Inflammatory macrophage treated with lipopolysaccharide for 1 hour (primary cell): ENCODE results near the gene GCC1.

ENCODE experiments used
- DNase-seq, 2 donors: peaks; one replicate each; pipeline ENCODE4 v3.0.0-alpha.2; 2020 to 2022

GCC1 gene

GRCh38 chr7:127535546-127536393 is 49.6 kb downstream of the GCC1 start:
- no peak for DNase-seq

DNA sequence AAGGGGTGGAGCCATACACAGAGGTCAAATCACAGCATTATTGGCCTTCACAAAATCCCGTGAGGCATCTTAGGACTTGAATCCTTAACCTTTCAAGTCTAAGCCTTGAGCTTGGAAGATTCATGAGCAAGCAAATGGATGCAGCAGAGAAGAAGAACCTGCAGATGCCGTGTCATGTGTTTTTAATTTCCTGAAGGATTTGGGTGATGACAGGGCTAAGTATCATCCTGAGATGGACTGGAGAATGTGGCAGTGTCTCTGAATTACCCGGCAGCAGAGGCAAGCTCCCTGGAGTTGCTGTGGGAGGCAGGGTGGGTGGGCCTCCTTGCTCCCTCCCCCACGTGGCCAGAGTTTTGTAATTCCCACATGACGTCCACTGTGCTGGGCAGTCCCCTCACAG is 50.8 kb downstream of the GCC1 start:
- DNase-seq, result no peak

GRCh38 chr7:127532736-127533135 is 52.7 kb downstream of the GCC1 start:
- DNase-seq, result no peak

DNA sequence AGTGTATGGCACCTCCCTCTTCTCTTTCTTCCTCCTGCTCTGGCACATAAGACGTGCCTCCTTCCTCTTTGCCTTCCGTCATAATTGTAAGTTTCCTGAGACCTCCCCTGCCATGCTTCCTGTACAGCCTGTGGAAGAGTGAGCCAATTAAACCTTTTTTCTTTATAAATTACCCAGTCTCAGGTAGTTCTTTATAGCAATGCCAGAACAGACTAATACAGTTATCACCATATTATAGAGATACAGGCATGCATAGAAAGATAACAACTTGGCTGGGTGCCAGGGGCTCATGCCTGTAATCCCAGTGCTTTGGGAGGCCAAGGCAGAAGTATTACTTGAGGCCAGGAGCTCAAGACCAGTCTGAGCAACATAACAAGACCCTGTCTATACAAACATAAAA is 53.2 kb downstream of the GCC1 start:
- DNase-seq, result no peak
